IMR-90 (cell line): ENCODE results near the gene H2BK1. TPM values are rescaled to one million over a fixed set of nuclear protein-coding genes. Genes with fewer than 3 reads are reported as not detected.

Experiments used
- ATAC-seq: fragments of 200-7000 bp; cut with Tn5 transposase; 2 replicates; pipeline ENCODE4 v1.9.1; 2020; ENCODE audit warnings: low read depth, mild to moderate bottlenecking, moderate library complexity
- BruUV-seq: library from RNA; stranded (reverse); fragments of 400-500 nt; replicated peaks from 2 replicates; lab custom pipeline; 2021; lab: Mats Ljungman, UMichigan
- CTCF ChIA-PET: fragments of 300-600 bp; formaldehyde crosslinking; extraction: SDS; loops from one replicate; lab custom pipeline; 2021; ENCODE audit warnings: antibody characterized with exemption; lab: Yijun Ruan, JAX
- POLR2A ChIA-PET: fragments of 300-600 bp; sonication (Branson Sonifier 250); formaldehyde crosslinking; loops from one replicate; lab custom pipeline; 2022; ENCODE audit warnings: antibody characterized with exemption; ENCODE audit not compliant: unreplicated experiment; lab: Charles Lee
- DNase-seq: peaks from one replicate; pipeline ENCODE4 v3.0.0; 2013
- H2AFZ ChIP-seq: replicated peaks from 2 replicates; pipeline ENCODE3; 2013; ENCODE audit warnings: low read length, mild to moderate bottlenecking; ENCODE audit not compliant: poor library complexity
- H2AK5ac ChIP-seq: 2 replicates; pipeline ENCODE4 v1.6.1; 2013; ENCODE audit warnings: low read depth, low read length, inconsistent platforms
- H2AK9ac ChIP-seq: replicated peaks from 2 replicates; pipeline ENCODE3; 2013; ENCODE audit warnings: mild to moderate bottlenecking, low read depth, low read length, moderate library complexity; ENCODE audit not compliant: poor library complexity
- H2BK120ac ChIP-seq: 2 replicates; pipeline ENCODE4 v1.6.1; 2013; ENCODE audit warnings: low read depth, low read length, inconsistent platforms
- H2BK15ac ChIP-seq: 3 replicates; pipeline ENCODE4 v1.6.1; 2013; ENCODE audit warnings: low read depth, low read length, inconsistent platforms
- H2BK20ac ChIP-seq: 2 replicates; pipeline ENCODE4 v1.6.1; 2013; ENCODE audit warnings: low read depth, mild to moderate bottlenecking, inconsistent platforms, low read length, moderate library complexity
- H2BK5ac ChIP-seq: 2 replicates; pipeline ENCODE4 v1.6.1; 2013; ENCODE audit warnings: mild to moderate bottlenecking, low read depth, low read length, inconsistent platforms; ENCODE audit not compliant: poor library complexity, severe bottlenecking
- H3K14ac ChIP-seq: replicated peaks from 2 replicates; pipeline ENCODE4 v1.6.1; 2013; ENCODE audit warnings: low read depth, low read length, inconsistent platforms
- H3K18ac ChIP-seq: 2 replicates; pipeline ENCODE4 v1.6.1; 2013; ENCODE audit warnings: low read depth, low read length, control low read depth
- H3K23ac ChIP-seq: 2 replicates; pipeline ENCODE4 v1.6.1; 2013; ENCODE audit warnings: low read depth, low read length, inconsistent platforms
- H3K27ac ChIP-seq: 2 replicates; pipeline ENCODE4 v1.5.1; 2013; ENCODE audit warnings: mild to moderate bottlenecking, control low read depth, low read length; ENCODE audit not compliant: insufficient read depth
- H3K27me3 ChIP-seq: 2 replicates; pipeline ENCODE4 v1.6.1; 2013; ENCODE audit warnings: low read length; ENCODE audit not compliant: control insufficient read depth, insufficient read depth
- H3K36me3 ChIP-seq: 2 replicates; pipeline ENCODE4 v1.6.1; 2013; ENCODE audit warnings: low read length, mixed read lengths; ENCODE audit not compliant: control insufficient read depth, insufficient read depth
- H3K4ac ChIP-seq: 2 replicates; pipeline ENCODE4 v1.6.1; 2013; ENCODE audit warnings: low read depth, low read length, inconsistent platforms
- H3K4me1 ChIP-seq: 2 replicates; pipeline ENCODE4 v1.6.1; 2013; ENCODE audit warnings: low read length, mixed read lengths; ENCODE audit not compliant: control insufficient read depth, insufficient read depth
- H3K4me2 ChIP-seq: 2 replicates; pipeline ENCODE4 v1.6.1; 2013; ENCODE audit warnings: low read depth, mild to moderate bottlenecking, control low read depth, low read length, moderate library complexity
- H3K4me3 ChIP-seq: 2 replicates; pipeline ENCODE4 v1.5.1; 2013; ENCODE audit warnings: low read depth, mild to moderate bottlenecking, control low read depth, low read length, moderate library complexity; ENCODE audit not compliant: insufficient read depth
- H3K56ac ChIP-seq: 2 replicates; pipeline ENCODE4 v1.6.1; 2013; ENCODE audit warnings: low read length, inconsistent platforms; ENCODE audit not compliant: insufficient read depth; ENCODE audit errors: extremely low read depth
- H3K79me1 ChIP-seq, 2 experiments: 2 replicates each; pipeline ENCODE4 v1.6.1; 2013; ENCODE audit warnings: low read length in 2 of 2, inconsistent platforms in 1 of 2, low read depth in 1 of 2
- H3K9ac ChIP-seq: 2 replicates; pipeline ENCODE4 v1.6.1; 2013; ENCODE audit warnings: low read depth, low read length, control low read depth
- H3K9me1 ChIP-seq: 2 replicates; pipeline ENCODE4 v1.6.1; 2013; ENCODE audit warnings: low read length, inconsistent platforms; ENCODE audit not compliant: insufficient read depth
- H3K9me3 ChIP-seq: 2 replicates; pipeline ENCODE4 v1.6.1; 2013; ENCODE audit warnings: low read length; ENCODE audit not compliant: control insufficient read depth, insufficient read depth
- H4K20me1 ChIP-seq: 2 replicates; pipeline ENCODE4 v1.6.1; 2013; ENCODE audit warnings: low read length, inconsistent platforms; ENCODE audit not compliant: insufficient read depth
- H4K5ac ChIP-seq: 2 replicates; pipeline ENCODE4 v1.6.1; 2013; ENCODE audit warnings: mild to moderate bottlenecking, low read depth, low read length, control low read depth
- H4K8ac ChIP-seq, 2 experiments: 2 replicates each; pipeline ENCODE4 v1.6.1; 2013; ENCODE audit warnings: low read depth in 2 of 2, low read length in 2 of 2, control low read depth in 1 of 2, inconsistent platforms in 1 of 2
- H4K91ac ChIP-seq: 2 replicates; pipeline ENCODE4 v1.6.1; 2013; ENCODE audit warnings: low read depth, low read length, inconsistent platforms; ENCODE audit not compliant: insufficient read depth
- FOS ChIP-seq: fragments of 150-350 bp; IDR thresholded peaks from 2 replicates; pipeline ENCODE4 v1.6.1; 2016; ENCODE audit warnings: low read depth, low read length
- RAD21 ChIP-seq: IDR thresholded peaks from 2 replicates; pipeline ENCODE4 v1.6.1; 2012; ENCODE audit warnings: low read length, improper control_type of control experiment
- WGBS, 2 experiments: methylation state at CpG; one replicate each; pipeline versions ENCODE4 v1.1.5 to v1.1.7; 2013; ENCODE audit warnings: missing lambda C conversion rate in 2 of 2; ENCODE audit not compliant: insufficient read length in 1 of 2; ENCODE audit errors: extremely low coverage in 2 of 2; 5-methylcytosine and 5-hydroxymethylcytosine counted together
- dilution Hi-C: fragments of 300-500 bp; cut with HindIII; formaldehyde crosslinking; loops from one replicate; pipeline ENCODE4 v1.14.3; 2018; ENCODE audit warnings: low sequenced_read_pairs; ENCODE audit not compliant: unreplicated experiment
- in situ Hi-C: fragments of 300-500 bp; cut with MboI; formaldehyde crosslinking; loops from 3 replicates; pipeline ENCODE4 v1.14.3; 2019; ENCODE audit warnings: low sequenced_read_pairs, inconsistent platforms, mixed read lengths
- intact Hi-C: fragments of 100-400 bp; cut with micrococcal nuclease; formaldehyde crosslinking; loops from 2 replicates; pipeline ENCODE4 v1.10.0; 2022
- polyA plus RNA-seq, 3 experiments: library from polyadenylated mRNA; depleted of rRNA; stranded (reverse); fragments of >200 nt; gene quantifications; 2 replicates each; pipeline ENCODE4 v1.2.3, GENCODE V29; 2012; ENCODE audit warnings: low replicate concordance in 1 of 3
- total RNA-seq: library from RNA; depleted of rRNA; stranded (reverse); fragments of >200 nt; gene quantifications from 2 replicates; pipeline ENCODE4 v1.2.3, GENCODE V29; 2012

Gene H2BK1
- total and polyA plus RNA-seq, 2 of the 4 experiments (the other 2 are of a cell fraction) = not detected

GRCh38 chr7:151194188-151194587, 16.1 kb downstream of the H2BK1 start:
- ATAC-seq (no peak), DNase-seq (no peak)
- H3K36me3 ChIP-seq = no peaks in the 10 kb centered on the region
- H3K9me1 ChIP-seq = no peaks in the 10 kb centered on the region
- H3K4ac ChIP-seq = no peak overlapping the region
- H3K27me3 ChIP-seq = peaks cover 90% of the 10 kb centered on the region
- H3K56ac ChIP-seq = no peak overlapping the region
- CTCF ChIA-PET = no interaction called here
- H4K91ac ChIP-seq = no peak overlapping the region
- intact Hi-C loops = no loop called here
- in situ Hi-C loops = no loop called here
- no peak overlapping the region for H3K9ac ChIP-seq
- H4K8ac ChIP-seq = no peak overlapping the region
- no peaks in the 10 kb centered on the region for H3K9me3 ChIP-seq
- H4K5ac ChIP-seq = no peak overlapping the region
- no peak overlapping the region for H3K4me3 ChIP-seq
- BruUV-seq = no TSS peak
- no peak overlapping the region for H3K14ac ChIP-seq
- H2BK5ac ChIP-seq = no peak overlapping the region
- H3K79me1 ChIP-seq = no peaks in the 10 kb centered on the region
- no peaks in the 10 kb centered on the region for H4K20me1 ChIP-seq
- no peak overlapping the region for H2AK9ac ChIP-seq
- H2BK120ac ChIP-seq = no peak overlapping the region
- 61% methylated on average over 3 of the region's 7 CpGs; no CpG with 5 or more reads in 1 of the 2 experiments for WGBS, 2 experiments
- POLR2A ChIA-PET = no interaction called here
- no peak overlapping the region for H3K4me2 ChIP-seq
- dilution Hi-C loops = no loop called here
- no peak overlapping the region for H3K27ac ChIP-seq
- no peaks in the 10 kb centered on the region for H3K4me1 ChIP-seq
- H2BK15ac ChIP-seq = no peak overlapping the region
- no peak overlapping the region for H3K18ac ChIP-seq
- H2BK20ac ChIP-seq = no peak overlapping the region
- no peak for TF ChIP-seq FOS
- no peak for TF ChIP-seq RAD21
- no peak overlapping the region for H3K23ac ChIP-seq
- H2AK5ac ChIP-seq = no peak overlapping the region
- no peak overlapping the region for H2AFZ ChIP-seq
